ENCODE measurements around the gene CTNNA2.

CTNNA2 gene

GRCh38 chr2:79619442-79619841 lies 106.6 kb downstream of the CTNNA2 start:
- no peak for DNase-seq

GRCh38 chr2:79619976-79620375 lies 107.1 kb downstream of the CTNNA2 start:
- no peak for DNase-seq

GRCh38 chr2:79620679-79621078 lies 107.8 kb downstream of the CTNNA2 start:
- DNase-seq: no peak

GRCh38 chr2:79621252-79621651 lies 108.4 kb downstream of the CTNNA2 start:
- DNase-seq: no peak

GRCh38 chr2:79621755-79622154 lies 108.9 kb downstream of the CTNNA2 start:
- no peak for DNase-seq

GRCh38 chr2:79622508-79622907 lies 109.7 kb downstream of the CTNNA2 start:
- DNase-seq: peak; percentile 7

DNA sequence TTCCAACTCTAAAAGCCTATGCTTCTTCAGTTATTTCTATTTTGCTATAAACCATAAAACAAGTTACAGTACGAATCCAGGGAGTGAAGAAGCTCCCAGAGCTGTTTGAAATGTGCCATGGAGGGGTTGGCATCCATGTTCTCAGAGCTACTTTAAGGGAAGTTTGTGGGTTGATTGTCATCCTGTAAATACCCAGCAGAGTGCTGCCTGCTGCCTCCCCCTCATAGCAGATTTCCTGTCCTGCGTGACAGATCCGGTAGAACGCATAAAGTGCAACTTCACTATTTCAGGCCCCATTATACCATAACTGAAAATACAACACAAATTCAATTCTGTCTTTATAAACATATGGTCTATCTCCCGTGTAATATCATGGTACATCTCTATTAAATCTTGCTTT lies 114.4 kb downstream of the CTNNA2 start:
- no peak for DNase-seq

DNA sequence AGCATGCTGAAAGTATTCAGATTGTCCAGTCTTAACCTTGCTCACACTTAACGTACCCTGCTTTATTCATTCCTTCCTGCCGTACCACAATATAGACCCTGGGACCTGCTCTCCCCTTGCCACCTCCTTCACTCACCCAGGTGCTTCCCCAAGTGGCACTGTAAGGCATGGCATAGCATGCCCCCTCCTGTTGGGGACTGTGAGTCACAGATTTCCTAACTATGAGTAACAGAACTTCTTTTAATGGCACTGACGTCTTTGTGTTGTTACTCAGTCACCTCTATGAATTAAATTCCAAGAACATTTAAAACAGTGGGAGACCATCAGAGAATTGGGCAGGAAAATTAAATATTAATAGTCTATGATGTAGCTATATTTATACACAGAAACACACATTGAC lies 117.2 kb downstream of the CTNNA2 start:
- DNase-seq: no peak

- DNase-seq: no peak
Observed at GRCh38 chr2:79630972-79631557, 118.2 kb downstream of the CTNNA2 start.

DNA sequence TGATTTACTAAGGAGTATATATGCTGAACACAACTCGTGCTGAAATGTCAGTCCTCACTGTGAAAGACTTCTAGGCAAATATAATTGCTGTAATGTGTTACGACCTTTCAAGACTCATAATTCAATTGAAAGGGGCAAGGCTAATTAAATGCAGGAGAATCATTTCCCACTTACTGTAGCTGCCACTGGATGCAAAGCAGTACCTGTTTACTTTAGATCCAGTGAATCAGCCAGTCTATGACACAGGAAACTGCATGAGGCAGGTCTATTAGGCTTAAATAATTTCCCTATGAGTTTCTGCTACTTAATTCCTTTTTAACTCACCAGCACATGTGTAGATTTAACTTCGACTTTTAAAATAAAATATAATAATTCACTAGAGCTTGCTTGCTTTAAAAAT lies 125.6 kb downstream of the CTNNA2 start:
- peak; percentile 12 for DNase-seq

DNA sequence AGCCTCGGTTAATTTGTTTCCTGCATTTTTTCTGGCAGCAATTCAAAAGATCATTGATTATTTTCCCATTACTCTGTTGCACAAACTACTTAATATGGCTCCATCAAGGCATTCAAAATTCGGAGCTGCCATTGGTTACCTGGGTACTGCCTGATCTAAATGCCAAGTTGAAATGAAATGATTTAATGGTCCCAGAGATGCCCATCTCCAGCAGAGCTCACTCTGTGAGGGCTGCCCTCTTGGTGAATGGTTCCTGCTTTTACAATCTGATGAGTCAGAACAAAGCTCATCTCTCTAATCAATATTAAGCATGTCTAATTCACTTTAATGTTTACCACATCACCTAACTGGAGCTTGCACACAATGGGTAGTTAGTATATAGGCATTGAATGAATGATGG lies 126.1 kb downstream of the CTNNA2 start:
- no peak for DNase-seq

DNA sequence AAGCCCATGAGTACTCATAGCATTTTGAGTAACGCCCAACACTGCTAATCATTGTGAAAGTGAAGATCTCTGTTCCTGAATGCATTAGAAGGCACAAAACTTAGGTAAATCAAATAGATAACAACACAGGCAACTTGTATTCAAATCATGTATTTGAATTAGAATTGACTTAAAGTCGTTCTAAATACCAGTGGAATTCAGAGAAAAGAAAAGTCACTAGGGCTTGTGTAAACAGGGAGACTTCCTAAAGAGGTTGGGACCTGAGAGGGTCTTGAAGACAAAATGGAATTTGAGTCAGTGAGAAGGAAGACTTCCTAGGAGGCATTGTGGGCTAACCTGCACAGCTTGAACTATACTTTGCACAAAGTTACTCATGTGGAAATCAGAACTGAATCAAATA lies 127.2 kb downstream of the CTNNA2 start:
- no peak for DNase-seq

DNA sequence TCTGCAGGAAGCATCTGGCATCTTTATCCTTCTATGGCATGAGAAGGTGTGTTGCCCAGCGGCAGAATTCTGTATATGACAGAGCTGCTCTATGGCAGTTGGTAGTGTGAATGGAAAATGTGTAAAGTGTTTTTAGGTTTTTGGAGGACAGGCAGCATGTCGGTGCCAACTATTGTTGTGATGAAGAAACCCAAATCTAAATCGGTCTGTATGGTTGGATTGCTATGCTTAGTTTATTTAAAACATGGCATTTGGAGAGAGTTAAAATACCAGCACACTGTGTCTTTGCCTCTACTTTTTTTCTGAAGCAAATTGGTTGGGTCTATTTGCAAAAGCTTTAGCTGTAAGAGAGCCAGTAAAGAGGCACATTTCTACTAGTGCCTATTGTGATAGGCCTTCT lies 136.7 kb downstream of the CTNNA2 start:
- no peak for DNase-seq

DNA sequence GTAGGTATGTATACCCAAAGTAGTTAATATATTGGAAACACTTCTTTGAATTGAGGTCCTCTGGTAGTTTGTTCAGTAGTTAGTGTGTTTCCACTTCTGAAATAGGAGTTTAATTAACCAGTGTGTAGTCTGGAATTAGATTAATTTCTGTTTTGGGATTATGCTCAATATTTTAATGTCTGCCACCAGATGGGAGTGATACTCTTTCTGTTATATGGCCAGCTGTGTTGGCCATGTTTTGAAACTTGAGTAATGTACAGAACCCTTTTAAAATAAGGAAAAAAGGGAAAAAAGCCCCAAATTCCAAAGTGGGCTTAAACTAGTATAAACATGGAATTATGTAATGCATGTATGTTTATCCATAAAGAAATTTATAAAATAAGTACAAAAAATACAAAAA lies 147.7 kb downstream of the CTNNA2 start:
- no peak for DNase-seq

DNA sequence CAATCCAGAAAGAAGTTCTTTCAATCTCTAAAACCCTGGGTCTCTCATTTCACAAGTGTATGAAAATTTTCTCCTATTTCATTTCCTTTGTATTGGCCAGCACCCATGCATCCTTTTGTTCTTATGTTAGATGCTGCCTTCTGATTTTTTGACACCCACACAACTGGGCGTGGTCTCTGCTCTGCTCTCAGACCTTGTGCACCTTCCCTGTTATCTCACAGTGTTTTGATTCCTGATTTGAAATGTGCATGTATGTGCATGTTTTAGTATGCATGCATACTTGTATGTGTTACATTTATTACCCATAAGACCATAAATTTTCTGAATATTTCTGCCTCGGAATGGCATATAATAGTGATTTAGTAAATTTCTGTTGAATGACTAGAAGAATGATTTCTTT lies 152.2 kb downstream of the CTNNA2 start:
- no peak for DNase-seq

DNA sequence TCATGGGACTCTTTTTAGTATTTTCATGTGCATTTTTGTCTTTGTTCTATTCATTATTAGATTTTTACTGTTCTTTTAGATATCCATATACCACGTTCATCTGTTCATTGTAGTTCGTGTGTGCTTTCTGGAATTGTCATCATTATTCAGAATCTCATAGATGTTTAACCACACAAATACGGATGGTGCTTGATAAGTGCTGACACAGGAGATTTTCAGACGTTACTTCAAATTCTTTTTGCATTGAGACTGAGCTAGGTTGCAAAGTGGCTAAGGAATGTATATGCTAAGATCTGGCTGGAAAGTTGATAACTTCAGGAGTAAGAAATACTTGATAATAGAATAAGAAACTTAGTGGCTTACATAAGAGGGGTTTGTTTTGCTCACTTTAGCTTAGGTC lies 153.6 kb downstream of the CTNNA2 start:
- DNase-seq: no peak

- no peak for DNase-seq
Observed at GRCh38 chr2:79669714-79670113, 156.9 kb downstream of the CTNNA2 start.

DNA sequence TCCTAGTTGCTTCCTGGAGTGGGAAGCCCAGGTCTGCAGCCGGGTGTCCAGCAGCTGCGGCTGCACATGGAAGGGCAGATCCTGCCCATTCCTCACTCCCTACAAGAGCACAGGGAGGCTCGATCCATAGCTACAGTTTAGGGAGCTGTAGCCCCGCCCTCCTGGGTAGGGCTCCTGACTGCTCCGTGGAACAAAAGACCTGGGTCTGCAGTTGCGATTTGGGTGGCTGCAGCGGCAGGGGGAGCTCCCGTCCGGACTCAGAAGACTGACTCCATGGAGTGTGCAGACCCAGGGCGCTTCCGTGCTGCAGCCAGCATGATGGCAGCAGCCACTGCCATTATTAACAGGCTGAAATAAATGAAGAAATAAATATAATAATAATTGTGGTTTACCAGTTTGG lies 157.3 kb downstream of the CTNNA2 start:
- no peak for DNase-seq

DNA sequence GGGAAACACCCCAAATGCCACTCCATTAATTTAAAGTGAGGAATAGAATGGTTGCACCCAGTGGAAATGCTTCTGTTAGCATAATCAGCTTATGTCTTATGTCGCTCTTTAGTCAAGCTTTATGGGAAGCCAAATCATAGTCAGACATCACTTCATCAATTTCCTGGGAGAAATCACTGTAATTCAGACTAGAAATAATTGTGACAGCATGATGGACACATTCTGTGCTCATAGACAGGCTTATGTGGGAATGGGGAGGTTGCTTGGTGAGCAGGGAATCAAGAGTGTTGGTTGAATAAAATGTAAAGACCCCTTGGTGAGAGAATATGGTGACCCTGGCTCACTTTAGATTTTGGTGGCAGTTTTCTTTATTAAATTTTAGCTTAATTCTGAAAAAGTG lies 174.0 kb downstream of the CTNNA2 start:
- no peak for DNase-seq

GRCh38 chr2:79695248-79695647 lies 182.4 kb downstream of the CTNNA2 start:
- DNase-seq: no peak

DNA sequence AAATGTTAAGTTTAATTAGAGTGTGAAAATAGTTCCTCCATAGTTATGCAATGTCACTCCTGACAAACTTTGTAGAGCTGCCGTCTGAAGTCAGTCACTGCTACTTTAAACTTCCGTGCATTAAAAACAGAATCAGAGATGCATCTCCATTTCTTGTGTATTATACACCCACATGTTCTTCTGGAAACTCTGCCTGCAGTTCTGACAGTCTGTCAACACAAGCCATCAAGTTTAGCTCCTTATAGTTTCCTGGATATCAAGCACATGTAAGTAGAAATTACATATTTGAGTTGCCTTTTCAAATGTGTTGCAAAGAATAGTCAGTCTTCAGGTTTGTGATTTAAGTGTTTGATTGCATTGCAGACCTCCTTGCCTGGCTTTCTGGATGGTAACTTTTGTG lies 184.3 kb downstream of the CTNNA2 start:
- DNase-seq: no peak

- DNase-seq: no peak
Observed at GRCh38 chr2:79700651-79701050, 187.8 kb downstream of the CTNNA2 start.

GRCh38 chr2:79702905-79703304 lies 190.1 kb downstream of the CTNNA2 start:
- no peak for DNase-seq

DNA sequence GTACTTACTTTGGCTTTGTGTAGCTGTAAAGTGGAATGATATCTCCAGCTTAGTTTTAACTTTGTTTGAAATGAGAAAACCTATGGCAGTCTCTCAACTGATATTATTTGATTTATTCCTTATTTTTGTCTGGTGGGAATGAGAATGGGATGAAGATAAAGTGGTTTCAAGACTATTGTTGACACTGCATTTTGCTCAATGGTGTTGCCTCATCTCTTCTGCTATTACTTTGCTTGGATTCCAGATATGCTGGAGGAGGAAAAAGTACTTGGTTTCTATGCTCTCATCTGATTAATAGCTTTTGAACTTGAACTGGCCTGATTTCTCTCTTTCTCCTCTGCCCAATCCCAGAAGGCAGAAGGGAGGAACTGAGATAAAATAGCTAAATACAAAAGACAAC lies 198.2 kb downstream of the CTNNA2 start:
- DNase-seq: no peak

DNA sequence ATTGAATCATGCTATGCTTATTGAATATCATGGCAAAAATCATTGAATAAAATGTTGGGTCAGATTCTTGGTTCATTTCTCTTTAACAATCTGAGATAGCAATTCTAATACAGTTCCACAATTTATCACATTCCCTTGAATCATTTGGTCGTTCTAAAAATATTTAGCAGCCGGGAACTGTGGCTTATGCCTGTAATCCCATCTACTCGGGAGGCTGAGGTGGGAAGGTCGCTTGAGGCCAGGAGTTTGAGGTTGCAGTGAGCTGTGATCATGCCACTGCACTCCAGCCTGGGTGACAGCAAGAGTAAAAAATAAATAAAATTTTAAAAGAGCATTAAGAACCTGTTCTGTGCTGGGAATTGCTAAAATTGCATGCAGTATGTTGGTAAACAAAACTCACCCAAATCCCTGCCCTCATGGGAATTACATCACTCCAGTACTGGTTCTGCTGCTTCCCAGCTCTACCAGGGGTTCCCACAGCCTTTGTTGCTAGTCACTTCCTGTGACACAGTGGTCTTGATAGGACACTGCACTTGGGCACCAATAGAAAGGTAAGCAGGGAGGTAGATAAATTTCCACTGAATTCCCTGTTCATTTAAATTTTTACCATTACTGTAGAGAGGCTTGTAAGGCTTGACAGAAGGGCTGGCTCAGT lies 200.4 kb downstream of the CTNNA2 start:
- no peak for DNase-seq

All from kidney glomerular epithelial cell (primary cell).